GM19351 (cell line): ENCODE data around the gene ZNF205.

ENCODE experiments used
- ATAC-seq: cut with Tn5 transposase; IDR thresholded peaks from one replicate; pipeline ENCODE4 v1.9.1; 2021; ENCODE audit warnings: mild to moderate bottlenecking, moderate library complexity; ENCODE audit not compliant: unreplicated experiment

ZNF205 gene

GRCh38 chr16:3084969-3085670 lies 27.3 kb upstream of the ZNF205 start:
- ATAC-seq, result no peak

GRCh38 chr16:3085868-3086595 lies 26.4 kb upstream of the ZNF205 start:
- no peak for ATAC-seq

- no peak for ATAC-seq
These were observed 25.7 kb upstream of the ZNF205 start for GRCh38 chr16:3086596-3087242.

- no peak for ATAC-seq
These were observed 24.8 kb upstream of the ZNF205 start for GRCh38 chr16:3087243-3088235.

GRCh38 chr16:3088450-3088849 lies 23.9 kb upstream of the ZNF205 start:
- ATAC-seq, result no peak

GRCh38 chr16:3088925-3089716 lies 23.3 kb upstream of the ZNF205 start:
- no peak for ATAC-seq

GRCh38 chr16:3089717-3090592 lies 22.4 kb upstream of the ZNF205 start:
- ATAC-seq, result no peak

GRCh38 chr16:3091551-3091950 lies 20.8 kb upstream of the ZNF205 start:
- ATAC-seq, result no peak

- ATAC-seq, result no peak
These were observed 19.9 kb upstream of the ZNF205 start for GRCh38 chr16:3092501-3092941.

GRCh38 chr16:3094289-3095027 lies 17.9 kb upstream of the ZNF205 start:
- no peak for ATAC-seq

GRCh38 chr16:3095869-3096268 lies 16.5 kb upstream of the ZNF205 start:
- peak; percentile 83 for ATAC-seq

- ATAC-seq, result no peak
These were observed 16.0 kb upstream of the ZNF205 start for GRCh38 chr16:3096362-3096761.

- ATAC-seq, result no peak
These were observed 15.1 kb upstream of the ZNF205 start for GRCh38 chr16:3097266-3097665.

GRCh38 chr16:3098459-3099394 lies 13.7 kb upstream of the ZNF205 start, which contains the start of gene ZSCAN10:
Gene ZSCAN10, minus strand, starts transcription at chr16:3099294. Its CDS starts 6,357 bp downstream, at chr16:3092937.
- no peak for ATAC-seq

GRCh38 chr16:3099395-3099731 lies 13.0 kb upstream of the ZNF205 start:
- ATAC-seq, result no peak

- no peak for ATAC-seq
These were observed 12.5 kb upstream of the ZNF205 start for GRCh38 chr16:3099732-3100499.
